Body of pancreas (tissue), 4 donors: Measurements from ENCODE around the gene NUCKS1. TPM values are rescaled to one million over a fixed set of nuclear protein-coding genes. Genes with fewer than 3 reads are reported as not detected.

ENCODE experiments used
- ATAC-seq: fragments of 150-250 bp; one replicate; pipeline ENCODE4 v1.9.1; 2016
- DNase-seq, 4 donors: peaks; one replicate each; pipeline ENCODE4 v3.0.0-alpha.2; 2019
- H3K27ac ChIP-seq, 4 donors: fragments of 200-600 bp; sonication (generic); 1 replicate in 3 of 4; 2 replicates in 1 of 4; pipeline versions ENCODE4 v1.5.1 to v1.6.1; 2016 to 2019; ENCODE audit warnings: mild to moderate bottlenecking in 1 of 4, mixed read lengths in 1 of 4, moderate library complexity in 1 of 4
- H3K27me3 ChIP-seq, 2 donors: fragments of 200-600 bp; sonication (generic); one replicate each; pipeline ENCODE4 v1.6.0; 2016; ENCODE audit warnings: mild to moderate bottlenecking in 1 of 2
- H3K36me3 ChIP-seq, 2 donors: fragments of 200-600 bp; sonication (generic); replicated peaks in 1 of 2; 2 replicates each; pipeline ENCODE4 v1.5.1; 2016; ENCODE audit warnings: low read depth in 2 of 2; ENCODE audit not compliant: insufficient read depth in 1 of 2
- H3K4me1 ChIP-seq: fragments of 200-600 bp; sonication (generic); one replicate; pipeline ENCODE4 v1.6.0; 2016
- H3K4me3 ChIP-seq, 2 donors: fragments of 200-600 bp; sonication (generic); 1 replicate in 1 of 2; 2 replicates in 1 of 2; pipeline ENCODE4 v1.5.1; 2016 to 2019
- H3K9me3 ChIP-seq, 3 donors: fragments of 200-600 bp; sonication (generic); 1 replicate in 2 of 3; 2 replicates in 1 of 3; pipeline ENCODE4 v1.5.1; 2016
- POLR2A ChIP-seq, 3 donors: fragments of 450-650 bp; IDR thresholded peaks; one replicate each; pipeline ENCODE4 v1.6.1; 2016; ENCODE audit warnings: antibody characterized with exemption in 3 of 3, mild to moderate bottlenecking in 2 of 3
- WGBS, 2 donors: methylation state at CpG; one replicate each; pipeline ENCODE4 v1.1.5; 2017; 5-methylcytosine and 5-hydroxymethylcytosine counted together
- intact Hi-C: fragments of 100-400 bp; cut with DNase I; formaldehyde crosslinking; loops from one replicate; pipeline ENCODE4 v1.15.1; 2023
- total RNA-seq, 2 donors: library from RNA; depleted of rRNA; stranded (reverse); fragments of >200 nt; gene quantifications; one replicate each; pipeline ENCODE4 v1.1.0, GENCODE V29; 2016
- TF ChIP-seq, protein P1 (sequence below), 7 experiments: fragments of 450-650 bp in 4 of 7; fragments of 200-600 bp in 3 of 7; sonication (generic) in 3 of 7; IDR thresholded peaks; one replicate each; pipeline ENCODE4 v1.5.1; 2016 to 2019; ENCODE audit warnings: antibody characterized with exemption in 7 of 7

The NUCKS1 gene
- total RNA-seq, 2 donors from 2014 or later, result 37.6 to 39.2 TPM

DNA sequence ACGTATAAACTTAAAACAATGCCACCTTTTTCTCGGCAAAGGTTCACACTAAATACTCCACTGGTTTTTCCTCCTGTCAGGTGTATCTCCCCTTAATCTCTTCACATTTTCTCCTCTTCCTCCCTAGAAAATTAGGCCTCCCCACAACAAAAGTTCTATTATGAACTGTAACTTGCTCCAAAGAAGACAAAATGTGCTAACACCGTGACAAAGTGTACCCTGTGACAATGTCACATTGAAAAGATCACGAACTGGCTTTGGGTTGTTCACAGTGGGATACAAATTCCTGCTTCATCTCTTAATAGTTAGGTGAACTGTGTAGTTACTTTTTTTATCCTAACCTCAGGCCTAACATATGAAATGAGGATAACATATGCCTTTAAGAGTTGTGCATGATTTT is 6.0 kb downstream of the NUCKS1 start:
- ATAC-seq (no peak), DNase-seq (no peak)
- H3K4me1 ChIP-seq, result peaks cover 42% of the 10 kb centered on the region
- H3K27me3 ChIP-seq, result no peaks in the 10 kb centered on the region
- 38 to 44% methylated on average over 4 of the region's 4 CpGs for WGBS, 2 donors
- intact Hi-C loops, result no loop called here
- H3K9me3 ChIP-seq, result no peaks in the 10 kb centered on the region
- no peaks in the 10 kb centered on the region for H3K36me3 ChIP-seq
- TF ChIP-seq, protein P1, sequence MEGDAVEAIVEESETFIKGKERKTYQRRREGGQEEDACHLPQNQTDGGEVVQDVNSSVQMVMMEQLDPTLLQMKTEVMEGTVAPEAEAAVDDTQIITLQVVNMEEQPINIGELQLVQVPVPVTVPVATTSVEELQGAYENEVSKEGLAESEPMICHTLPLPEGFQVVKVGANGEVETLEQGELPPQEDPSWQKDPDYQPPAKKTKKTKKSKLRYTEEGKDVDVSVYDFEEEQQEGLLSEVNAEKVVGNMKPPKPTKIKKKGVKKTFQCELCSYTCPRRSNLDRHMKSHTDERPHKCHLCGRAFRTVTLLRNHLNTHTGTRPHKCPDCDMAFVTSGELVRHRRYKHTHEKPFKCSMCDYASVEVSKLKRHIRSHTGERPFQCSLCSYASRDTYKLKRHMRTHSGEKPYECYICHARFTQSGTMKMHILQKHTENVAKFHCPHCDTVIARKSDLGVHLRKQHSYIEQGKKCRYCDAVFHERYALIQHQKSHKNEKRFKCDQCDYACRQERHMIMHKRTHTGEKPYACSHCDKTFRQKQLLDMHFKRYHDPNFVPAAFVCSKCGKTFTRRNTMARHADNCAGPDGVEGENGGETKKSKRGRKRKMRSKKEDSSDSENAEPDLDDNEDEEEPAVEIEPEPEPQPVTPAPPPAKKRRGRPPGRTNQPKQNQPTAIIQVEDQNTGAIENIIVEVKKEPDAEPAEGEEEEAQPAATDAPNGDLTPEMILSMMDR (IDR thresholded peaks at IDR 0.05), result no peak
- no peak for TF ChIP-seq POLR2A (IDR thresholded peaks at IDR 0.05)
- H3K27ac ChIP-seq, result peak overlapping the region in 2 of 4 donors; percentile 12 to 33
- no peak overlapping the region for H3K4me3 ChIP-seq

GRCh38 chr1:205741681-205742080 is 8.3 kb downstream of the NUCKS1 start:
- peaks cover 29% of the 10 kb centered on the region for H3K4me1 ChIP-seq
- H3K36me3 ChIP-seq, result no peaks in the 10 kb centered on the region
- H3K27ac ChIP-seq, result no peak overlapping the region
- ATAC-seq, result no peak
- intact Hi-C loops, result no loop called here
- 11 to 27% methylated on average over 1 of the region's 1 CpG for WGBS, 2 donors
- no peaks in the 10 kb centered on the region for H3K27me3 ChIP-seq
- no peaks in the 10 kb centered on the region for H3K9me3 ChIP-seq
- TF ChIP-seq POLR2A (IDR thresholded peaks at IDR 0.05), result no peak
- TF ChIP-seq, protein P1 (IDR thresholded peaks at IDR 0.05), result no peak
- no peak for DNase-seq
- no peak overlapping the region for H3K4me3 ChIP-seq

DNA sequence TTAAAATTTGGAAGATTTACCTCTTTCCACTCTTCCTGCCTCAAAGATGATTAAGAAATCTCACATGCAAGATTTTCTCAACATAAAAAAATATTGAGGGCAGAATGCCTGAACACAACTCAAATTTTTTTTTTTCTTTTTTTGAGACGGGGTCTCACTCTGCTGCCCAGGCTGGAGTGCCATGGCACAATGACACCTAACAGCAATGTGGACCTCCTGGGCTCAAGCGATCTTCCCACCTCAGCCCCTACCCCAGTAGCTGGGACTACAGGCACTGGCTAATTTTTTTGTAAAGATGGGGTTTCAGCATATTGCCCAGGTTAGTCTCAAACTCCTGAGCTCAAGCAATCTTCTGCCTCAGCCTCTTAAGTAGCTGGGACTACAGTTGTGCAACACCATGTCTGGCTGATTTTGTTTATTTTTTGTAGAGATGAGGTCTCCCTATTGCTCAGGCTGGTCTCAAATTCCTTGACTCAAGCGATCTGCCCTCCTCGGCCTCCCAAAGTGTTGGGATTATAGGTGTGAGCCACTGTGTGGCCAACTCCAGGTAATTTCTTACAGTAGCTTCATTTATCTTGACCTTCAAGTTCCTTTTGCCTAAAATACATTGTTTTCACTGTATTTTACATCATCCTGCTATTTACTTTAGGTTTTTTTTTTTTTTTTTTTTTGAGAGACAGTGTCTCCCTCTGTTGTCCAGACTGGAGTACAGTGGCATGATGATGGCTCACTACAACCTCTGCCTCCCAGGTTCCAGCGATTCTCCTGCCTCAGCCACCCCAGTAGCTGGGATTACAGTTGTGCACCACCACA is 10.4 kb downstream of the NUCKS1 start:
- no peaks in the 10 kb centered on the region for H3K27me3 ChIP-seq
- H3K4me1 ChIP-seq, result peaks cover 20% of the 10 kb centered on the region
- intact Hi-C loops, result no loop called here
- DNase-seq, result no peak
- no peak overlapping the region for H3K27ac ChIP-seq
- no peak overlapping the region for H3K4me3 ChIP-seq
- H3K9me3 ChIP-seq, result no peaks in the 10 kb centered on the region
- TF ChIP-seq, protein P1 (IDR thresholded peaks at IDR 0.05), result peak in 1 of 7 experiments; percentile 6
- TF ChIP-seq POLR2A (IDR thresholded peaks at IDR 0.05), result no peak
- ATAC-seq, result no peak
- H3K36me3 ChIP-seq, result no peaks in the 10 kb centered on the region
- 71 to 72% methylated on average over 5 of the region's 5 CpGs for WGBS, 2 donors

GRCh38 chr1:205735218-205735617 is 14.8 kb downstream of the NUCKS1 start:
- intact Hi-C loops, result no loop called here
- Histone ChIP-seq H3K27ac (no peak overlapping the region), H3K9me3 (no peaks in the 10 kb centered on the region), H3K27me3 (no peaks in the 10 kb centered on the region), H3K4me1 (peaks cover 5% of the 10 kb centered on the region), H3K36me3 (no peaks in the 10 kb centered on the region), H3K4me3 (no peak overlapping the region)
- DNase-seq, result no peak
- TF ChIP-seq, protein P1 (IDR thresholded peaks at IDR 0.05), result no peak
- no peak for TF ChIP-seq POLR2A (IDR thresholded peaks at IDR 0.05)
- ATAC-seq, result no peak
- 88 to 96% methylated on average over 1 of the region's 1 CpG for WGBS, 2 donors
